ENCODE data around the gene CCDC183. TPM values are rescaled to one million over a fixed set of nuclear protein-coding genes. Genes with fewer than 3 reads are reported as not detected.

Gene CCDC183
- total RNA-seq, 1 donor, result not detected

- no peak for DNase-seq (ENCODE audit: low read depth)
- no peak for TF ChIP-seq CTCF (IDR thresholded peaks at IDR 0.05; ENCODE audit: insufficient read depth, low read length)
Observed at GRCh38 chr9:136756836-136757235, 39.3 kb upstream of the CCDC183 start.

GRCh38 chr9:136757328-136757727 lies 38.8 kb upstream of the CCDC183 start:
- no peak overlapping the region for H3K4me3 ChIP-seq (ENCODE audit: low read depth, low read length)
- no peak for TF ChIP-seq CTCF (IDR thresholded peaks at IDR 0.05; ENCODE audit: insufficient read depth, low read length)
- DNase-seq (ENCODE audit: low read depth), result no peak

More at GRCh38 chr9:136756836-136757235, 39.3 kb upstream of the CCDC183 start:
- no peak overlapping the region for H3K4me3 ChIP-seq (ENCODE audit: low read depth, low read length)

GRCh38 chr9:136757751-136758140 lies 38.4 kb upstream of the CCDC183 start:
- no peak for DNase-seq (ENCODE audit: low read depth)
- no peak for TF ChIP-seq CTCF (IDR thresholded peaks at IDR 0.05; ENCODE audit: insufficient read depth, low read length)
- no peak overlapping the region for H3K4me3 ChIP-seq (ENCODE audit: low read depth, low read length)

GRCh38 chr9:136759001-136759400 lies 37.1 kb upstream of the CCDC183 start:
- DNase-seq (ENCODE audit: low read depth), result no peak
- H3K4me3 ChIP-seq (ENCODE audit: low read depth, low read length), result no peak overlapping the region
- TF ChIP-seq CTCF (IDR thresholded peaks at IDR 0.05; ENCODE audit: insufficient read depth, low read length), result no peak

- no peak overlapping the region for H3K4me3 ChIP-seq (ENCODE audit: low read depth, low read length)
- no peak for DNase-seq (ENCODE audit: low read depth)
- TF ChIP-seq CTCF (IDR thresholded peaks at IDR 0.05; ENCODE audit: insufficient read depth, low read length), result no peak
Observed at GRCh38 chr9:136759436-136760325, 36.5 kb upstream of the CCDC183 start.

GRCh38 chr9:136760424-136760823 lies 35.7 kb upstream of the CCDC183 start:
- TF ChIP-seq CTCF (IDR thresholded peaks at IDR 0.05; ENCODE audit: insufficient read depth, low read length), result no peak
- no peak overlapping the region for H3K4me3 ChIP-seq (ENCODE audit: low read depth, low read length)
- no peak for DNase-seq (ENCODE audit: low read depth)

Data from fibroblast of the aortic adventitia (primary cell).